NCI-H774 (cell line): ENCODE results near the gene KIF5C.

Experiments used
- DNase-seq: peaks from one replicate; lab custom pipeline; 2025; lab: John Stamatoyannopoulos, UW

The KIF5C gene

GRCh38 chr2:148992448-148992847 is 117.4 kb downstream of the KIF5C start:
- no peak for DNase-seq

GRCh38 chr2:148993351-148993750 is 118.3 kb downstream of the KIF5C start:
- DNase-seq, result no peak

GRCh38 chr2:148994341-148994740 is 119.3 kb downstream of the KIF5C start:
- DNase-seq, result peak; percentile 66

GRCh38 chr2:148996805-148997204 is 121.8 kb downstream of the KIF5C start:
- DNase-seq, result no peak

GRCh38 chr2:148998165-148998830 is 123.3 kb downstream of the KIF5C start:
- no peak for DNase-seq

- DNase-seq, result no peak
Measured at GRCh38 chr2:148998831-148999200, 123.8 kb downstream of the KIF5C start.

GRCh38 chr2:148999451-148999921 is 124.5 kb downstream of the KIF5C start:
- no peak for DNase-seq

- DNase-seq, result no peak
Measured at GRCh38 chr2:149000158-149000938, 125.3 kb downstream of the KIF5C start.

GRCh38 chr2:149001496-149001895 is 126.5 kb downstream of the KIF5C start:
- DNase-seq, result no peak

- no peak for DNase-seq
Measured at GRCh38 chr2:149002378-149002890, 127.4 kb downstream of the KIF5C start.

GRCh38 chr2:149002891-149003740 is 128.1 kb downstream of the KIF5C start:
- DNase-seq, result no peak

GRCh38 chr2:149004836-149005235 is 129.8 kb downstream of the KIF5C start:
- no peak for DNase-seq

GRCh38 chr2:149005471-149006077 is 130.5 kb downstream of the KIF5C start:
- no peak for DNase-seq

GRCh38 chr2:149006883-149007543 is 132.0 kb downstream of the KIF5C start:
- no peak for DNase-seq

- DNase-seq, result no peak
Measured at GRCh38 chr2:149008381-149008780, 133.4 kb downstream of the KIF5C start.

- no peak for DNase-seq
Measured at GRCh38 chr2:149009576-149010461, 134.8 kb downstream of the KIF5C start.

GRCh38 chr2:149012545-149012944 is 137.5 kb downstream of the KIF5C start:
- DNase-seq, result no peak

GRCh38 chr2:149015501-149015900 is 140.5 kb downstream of the KIF5C start:
- DNase-seq, result no peak

GRCh38 chr2:149015926-149016563 is 141.0 kb downstream of the KIF5C start:
- no peak for DNase-seq
